HL-60/S4 treated with phorbol 12-myristate 13-acetate at 8.2 ng/mL for 4 days and 3 days (cell line): ENCODE measurements around the gene FBXO31.
"Not testable (repeated sequence)": the region's sequence is repeated elsewhere in the genome, so short reads cannot be mapped to it uniquely, and the experiment has no call there.

Source experiments
- in situ Hi-C: fragments of 300-500 bp; cut with MboI; formaldehyde crosslinking; loops from 2 replicates; pipeline ENCODE4 v1.15.0; 2022; ENCODE audit warnings: low sequenced_read_pairs

Gene FBXO31

DNA sequence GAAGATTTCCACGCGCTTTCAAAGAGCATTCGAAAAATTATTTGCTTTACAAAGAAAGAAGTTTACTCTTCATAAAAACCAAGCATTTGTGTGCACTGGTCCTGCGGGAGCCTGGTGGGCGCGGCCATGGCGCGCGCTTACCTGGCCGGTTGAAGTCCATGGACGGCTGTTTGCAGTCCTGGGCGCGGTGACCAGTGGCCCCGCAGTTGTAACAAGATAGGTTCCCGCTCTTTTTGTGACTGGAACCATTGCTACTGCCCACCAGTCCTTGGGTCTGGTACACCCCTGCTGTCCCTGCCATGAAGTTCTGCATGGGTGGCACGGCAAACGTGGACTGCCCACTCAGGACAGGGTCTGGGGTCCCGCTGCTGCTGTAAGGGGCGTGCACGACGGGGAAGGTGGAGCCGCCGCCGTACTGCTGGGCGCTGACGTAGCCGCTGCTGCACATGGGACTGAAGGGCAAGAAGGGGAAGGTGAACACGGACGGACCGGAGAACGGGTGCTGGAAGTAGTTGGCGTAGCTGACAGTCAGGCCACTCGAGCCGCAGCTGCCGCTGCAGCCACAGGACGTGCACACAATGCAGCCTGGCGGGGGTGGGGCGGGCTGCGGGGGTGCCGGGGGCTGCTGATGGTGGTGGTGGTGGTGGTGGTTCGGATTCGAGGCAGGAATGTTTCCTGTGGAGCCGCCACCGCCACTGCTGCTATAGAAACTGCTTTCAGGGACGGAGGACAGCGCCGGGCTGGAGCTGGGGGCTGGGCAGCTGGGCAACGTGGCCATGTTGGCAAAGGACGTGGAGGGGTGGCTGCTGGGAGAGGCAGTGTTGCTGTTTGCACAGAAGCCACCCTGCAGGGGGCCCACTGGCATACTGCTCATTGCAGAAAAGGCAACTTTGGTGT lies 28.0 kb upstream of the FBXO31 start:
- in situ Hi-C loops = no loop called here

DNA sequence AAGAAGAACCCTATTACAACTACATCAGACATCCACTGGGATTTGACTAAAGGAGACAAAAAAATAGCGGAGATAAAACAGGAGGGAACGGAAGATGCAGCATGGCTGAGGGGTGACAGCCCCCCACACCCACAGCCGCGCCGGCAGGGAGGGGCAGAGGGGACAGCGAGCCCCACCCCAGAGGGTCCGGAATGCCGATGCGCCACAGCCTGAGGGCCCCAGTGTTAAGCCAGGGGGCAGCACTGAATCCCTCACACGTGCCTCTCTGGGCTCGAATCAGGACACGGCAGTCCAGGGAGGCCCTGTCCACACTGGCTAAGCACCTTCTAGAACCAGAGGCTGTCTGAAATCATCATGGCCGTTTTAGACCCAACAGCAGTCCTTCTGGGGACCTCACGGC lies 27.4 kb upstream of the FBXO31 start:
- in situ Hi-C loops = no loop called here

DNA sequence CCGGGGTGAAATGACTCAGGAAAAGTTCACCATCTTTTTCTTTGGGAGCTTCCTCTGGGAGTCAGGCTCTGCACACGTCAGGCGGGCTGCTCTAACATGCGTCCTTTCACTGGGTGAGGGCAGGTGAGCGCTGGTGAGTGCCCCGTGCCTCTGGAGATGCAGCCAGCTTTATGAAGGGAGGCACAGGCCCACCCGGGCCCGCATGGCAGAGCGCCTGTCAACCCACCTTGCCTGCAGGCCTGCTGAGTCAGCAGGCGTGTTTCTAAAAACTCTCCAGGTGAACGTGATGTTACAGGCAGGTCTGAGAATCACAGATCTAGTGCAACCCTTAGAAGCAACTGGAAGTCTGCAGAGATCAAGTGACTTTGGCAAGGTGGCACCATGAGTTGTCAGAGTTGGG lies 27.0 kb upstream of the FBXO31 start:
- in situ Hi-C loops = no loop called here

DNA sequence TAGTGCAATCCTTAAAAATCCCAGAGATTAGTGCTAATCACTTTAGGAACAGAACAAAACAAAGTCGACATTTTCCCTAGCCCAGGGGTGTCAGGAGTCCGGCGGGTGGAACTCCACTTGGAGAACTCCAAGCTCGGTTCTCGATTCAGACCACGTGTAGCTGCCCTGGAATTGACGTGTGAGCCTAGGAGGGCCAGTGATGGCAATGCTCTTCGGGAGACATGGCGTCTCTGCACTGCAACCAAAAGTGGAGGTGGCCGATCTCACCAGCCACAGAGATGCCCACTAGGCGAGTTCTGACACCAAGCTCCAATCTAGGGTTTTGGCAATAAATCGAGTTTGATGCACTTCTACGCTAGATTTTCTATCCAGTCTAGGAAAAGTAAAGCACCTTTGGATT lies 26.2 kb upstream of the FBXO31 start:
- in situ Hi-C loops = no loop called here

DNA sequence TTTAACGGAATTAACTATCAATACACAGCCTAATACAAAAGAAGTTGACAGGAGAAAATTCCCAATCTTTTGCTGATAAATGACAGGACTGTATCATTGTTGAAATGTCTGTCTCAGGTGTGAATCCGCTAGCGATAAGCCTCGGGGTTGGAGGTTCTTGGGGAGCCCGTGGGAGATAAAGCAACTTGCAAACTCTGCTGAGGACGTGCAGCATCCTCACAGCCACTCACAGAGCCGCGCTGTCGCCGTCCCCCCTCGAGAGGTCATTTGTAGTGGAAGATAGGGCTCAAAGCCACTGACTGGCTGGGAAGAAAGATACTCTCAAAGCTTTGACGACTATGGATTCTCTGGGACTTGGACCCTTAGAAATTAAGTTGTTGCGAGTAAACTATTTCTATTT lies 25.6 kb upstream of the FBXO31 start:
- in situ Hi-C loops = no loop called here

DNA sequence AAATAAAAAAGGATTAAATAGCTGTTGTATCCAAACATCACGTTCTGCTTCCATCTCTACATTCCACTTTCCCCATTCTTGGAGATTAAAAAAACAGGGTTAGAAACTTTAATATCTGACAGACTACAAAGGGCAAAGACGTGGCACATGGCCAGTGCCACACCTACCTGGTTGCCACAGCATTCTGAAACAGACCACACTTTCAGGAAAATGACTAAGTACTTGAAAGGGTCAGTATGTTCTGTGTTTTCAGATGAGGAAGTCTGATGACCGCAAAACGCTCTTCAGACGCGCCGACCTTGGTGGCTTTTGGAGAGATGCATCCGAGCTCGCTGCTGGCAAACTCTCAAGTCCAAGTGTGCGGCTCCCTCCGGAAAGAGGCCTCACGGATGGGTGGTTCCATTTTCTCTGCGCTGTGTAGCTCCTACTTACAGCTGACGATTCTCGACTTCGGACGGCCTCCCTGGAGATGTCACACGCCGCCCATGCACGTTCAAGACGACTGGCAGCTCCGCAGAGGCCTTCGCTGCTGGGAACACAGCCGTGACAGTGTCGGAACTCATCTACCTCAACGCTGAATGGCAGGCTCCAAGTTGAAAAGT lies 24.0 kb upstream of the FBXO31 start:
- in situ Hi-C loops = no loop called here

DNA sequence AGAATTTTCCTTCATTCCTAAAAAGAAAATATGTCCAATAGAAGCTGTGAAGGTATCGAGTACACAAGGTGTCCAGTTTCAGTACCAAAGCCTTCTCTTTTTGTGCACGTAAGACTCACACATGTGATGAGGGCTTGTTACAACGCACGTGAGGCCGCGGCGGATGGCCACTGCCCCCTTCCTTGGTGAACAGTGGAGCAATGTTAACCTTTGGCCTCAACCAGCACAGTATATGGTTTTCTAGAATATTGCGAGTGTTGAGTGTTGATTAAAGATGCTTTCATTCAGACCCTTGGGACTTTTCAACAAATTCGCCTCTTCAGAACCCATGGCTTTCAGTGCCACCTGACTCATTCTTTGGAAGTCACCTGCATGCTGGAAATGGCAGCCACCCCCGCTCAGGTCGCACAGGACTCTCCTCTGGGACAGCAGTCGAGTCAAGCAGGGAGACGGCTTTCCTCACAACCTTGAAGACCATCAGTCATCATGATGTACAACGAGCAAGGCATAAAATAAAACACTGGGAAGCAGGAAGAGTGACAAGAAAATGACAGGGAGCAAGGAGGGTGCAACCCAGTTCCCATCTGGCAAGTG lies 23.0 kb upstream of the FBXO31 start:
- in situ Hi-C loops = no loop called here

DNA sequence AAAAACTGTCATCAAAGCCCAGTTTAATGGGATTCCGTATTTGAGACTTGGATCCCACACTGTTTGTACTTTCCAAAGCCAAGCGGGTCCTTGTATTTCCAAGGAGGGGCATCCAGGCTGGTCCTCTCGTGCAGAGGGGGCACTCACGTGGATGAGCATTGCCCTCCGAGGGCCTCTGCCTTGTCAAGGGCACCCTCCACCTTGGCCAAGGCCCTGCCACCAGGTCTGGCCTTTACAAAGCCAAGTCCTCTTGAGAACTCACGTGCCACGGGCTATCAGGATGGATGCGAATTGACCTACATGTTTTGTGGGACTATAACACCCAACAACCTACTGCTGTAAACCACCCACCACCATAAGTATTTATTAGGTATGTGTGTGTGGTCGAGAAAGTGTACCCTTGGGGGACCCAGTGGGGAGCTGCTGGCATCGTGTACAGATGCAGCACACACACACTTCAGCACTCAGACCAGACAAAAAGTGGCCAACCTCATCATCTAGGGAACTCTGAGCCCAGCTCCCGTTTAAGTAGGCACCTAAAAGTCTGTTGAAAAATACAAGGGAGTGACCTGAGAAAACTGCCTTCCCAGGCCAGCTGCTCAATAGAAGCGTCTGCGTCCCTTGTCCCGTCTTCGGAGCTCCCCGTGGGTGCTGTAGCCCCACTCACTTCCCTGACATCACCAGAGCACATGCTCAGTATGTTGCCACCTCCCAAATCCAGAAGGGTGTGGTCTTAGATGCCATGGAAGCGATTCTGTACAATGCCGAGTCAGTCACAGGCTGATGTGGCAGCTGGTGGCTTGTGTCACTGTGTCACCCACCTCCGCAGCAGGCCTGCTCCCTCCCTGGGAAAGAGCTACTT lies 21.4 kb upstream of the FBXO31 start:
- in situ Hi-C loops = no loop called here

DNA sequence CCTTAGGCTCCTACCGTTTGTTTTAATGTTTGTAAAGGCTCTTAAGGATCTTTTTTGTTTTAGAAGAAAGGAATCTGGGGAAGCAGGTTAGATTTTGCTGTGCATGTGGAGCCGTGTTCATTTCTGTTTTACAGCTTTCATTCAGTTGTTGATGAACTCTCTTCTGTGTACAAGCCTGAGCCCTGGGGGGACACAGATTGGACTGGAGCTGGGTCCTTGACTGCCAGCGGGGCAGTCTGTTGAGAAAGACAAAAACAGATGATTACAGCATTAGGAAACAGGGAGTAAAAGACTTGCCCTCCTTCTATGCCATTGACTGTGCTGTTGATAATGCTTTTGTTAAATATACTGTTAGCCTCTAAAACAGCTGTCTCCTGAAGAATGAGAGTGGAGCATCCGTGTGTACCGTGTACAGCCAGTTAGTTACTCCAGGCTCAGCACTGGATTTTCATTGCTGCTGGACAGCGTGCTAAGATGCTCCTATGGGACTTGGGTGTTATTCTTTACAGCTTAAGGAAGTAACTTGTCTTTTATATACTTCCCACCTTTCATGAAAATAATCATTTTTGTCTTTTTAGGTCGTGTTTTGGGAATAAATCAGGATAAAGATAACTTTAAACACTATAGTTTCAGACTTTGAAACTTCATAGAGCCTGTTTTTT lies 11.7 kb upstream of the FBXO31 start:
- in situ Hi-C loops = no loop called here

DNA sequence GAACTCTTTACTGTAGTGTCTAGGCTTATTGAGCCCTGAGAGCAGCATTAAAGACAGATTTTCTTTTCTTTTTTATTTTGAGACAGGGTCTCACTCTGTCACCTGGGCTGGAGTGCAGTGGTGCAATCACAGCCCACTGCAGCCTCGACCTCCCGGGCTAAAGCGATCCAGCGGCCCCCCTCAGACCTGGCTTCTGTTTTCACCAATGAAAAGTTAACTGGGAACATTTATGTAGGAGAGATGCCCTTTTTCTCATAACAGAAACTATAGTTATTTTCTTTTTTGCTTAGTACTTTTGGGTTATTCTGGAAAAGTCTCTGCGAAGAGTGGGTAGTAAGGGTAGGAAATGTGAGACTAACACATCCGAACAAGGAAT lies 10.1 kb upstream of the FBXO31 start:
- in situ Hi-C loops = no loop called here

DNA sequence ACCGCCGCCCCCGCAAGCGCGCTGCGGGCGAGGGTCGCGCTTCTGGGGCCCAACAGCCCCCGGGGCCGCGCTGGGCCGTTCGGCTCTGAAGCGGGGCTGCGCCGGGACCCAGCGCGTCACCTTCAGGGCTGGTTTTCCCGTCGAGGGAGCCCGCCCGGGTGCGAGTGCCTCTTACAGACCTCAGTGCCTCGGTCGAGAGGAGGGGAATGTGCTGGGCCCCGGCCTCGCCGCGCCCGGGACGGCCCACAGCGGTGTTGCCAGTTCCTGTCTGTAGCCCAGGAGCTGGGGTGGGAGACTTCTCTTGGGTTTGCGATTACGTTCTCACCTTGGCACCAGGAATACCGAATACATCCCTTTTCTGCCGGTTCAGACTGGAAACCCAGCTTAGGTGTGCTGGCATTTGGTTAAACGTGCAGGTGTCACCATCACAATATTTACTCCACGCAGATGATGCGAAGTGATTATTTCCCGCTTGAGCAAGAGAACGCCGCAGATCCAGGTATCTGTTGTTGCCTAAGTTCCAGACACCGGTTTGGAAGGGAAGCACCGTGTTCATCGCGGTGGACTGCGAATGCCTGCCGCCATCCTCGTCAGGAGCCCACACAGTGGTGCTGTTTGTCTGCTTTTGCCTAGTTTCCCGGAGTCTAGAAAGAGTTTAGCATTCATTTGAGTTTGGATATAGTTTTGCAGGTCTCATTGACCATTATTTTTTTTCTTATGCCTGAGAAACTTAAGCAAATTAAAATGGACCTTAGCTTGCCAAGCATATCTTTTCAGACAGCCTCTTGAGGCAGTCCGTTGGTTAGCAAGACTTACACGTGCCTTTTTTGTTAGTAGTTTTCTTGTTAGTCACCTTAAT lies 9.5 kb upstream of the FBXO31 start:
- in situ Hi-C loops = no loop called here

DNA sequence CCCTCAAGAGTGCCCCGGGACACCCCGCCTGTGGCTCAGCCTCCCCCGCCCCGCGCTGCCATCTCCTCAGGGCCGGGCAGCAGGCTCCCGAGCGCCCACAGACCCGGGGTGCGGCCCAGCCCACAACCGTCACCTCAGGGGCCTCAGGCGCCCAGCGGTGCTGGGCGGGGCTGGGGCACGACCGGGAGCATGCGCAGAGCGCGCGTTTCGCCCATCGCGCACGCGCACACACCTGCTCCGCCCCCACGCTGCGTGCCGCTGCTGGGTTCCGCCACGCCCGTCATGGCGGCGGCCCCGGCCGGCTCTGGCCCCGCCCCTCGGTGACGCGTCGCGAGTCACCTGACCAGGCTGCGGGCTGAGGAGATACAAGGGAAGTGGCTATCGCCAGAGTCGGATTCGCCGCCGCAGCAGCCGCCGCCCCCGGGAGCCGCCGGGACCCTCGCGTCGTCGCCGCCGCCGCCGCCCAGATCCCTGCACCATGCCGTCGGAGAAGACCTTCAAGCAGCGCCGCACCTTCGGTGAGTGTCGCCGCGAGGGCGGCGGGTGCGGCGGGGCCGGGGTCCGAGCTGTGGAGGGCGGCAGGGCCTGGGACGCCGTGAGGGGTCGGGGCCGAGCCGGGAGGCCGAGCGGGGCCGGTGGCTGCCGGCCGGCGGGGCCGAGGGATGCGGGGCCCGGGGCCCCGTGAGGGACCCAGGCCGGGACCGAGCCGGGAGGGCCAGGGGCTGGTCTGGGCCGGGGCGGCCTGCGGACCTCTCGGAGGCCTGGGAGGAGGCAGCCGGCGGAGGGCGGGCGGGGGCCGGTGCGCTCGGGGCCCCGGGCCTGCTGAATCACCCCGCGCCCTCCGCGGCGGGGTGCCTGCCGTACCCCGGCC lies 8.6 kb upstream of the FBXO31 start, which contains the start of gene MAP1LC3B:
TSS of gene MAP1LC3B (plus strand) at position 387 of the 871 bp plus-strand sequence. CDS start at position 479, 92 bp downstream.
- in situ Hi-C loops = no loop called here

DNA sequence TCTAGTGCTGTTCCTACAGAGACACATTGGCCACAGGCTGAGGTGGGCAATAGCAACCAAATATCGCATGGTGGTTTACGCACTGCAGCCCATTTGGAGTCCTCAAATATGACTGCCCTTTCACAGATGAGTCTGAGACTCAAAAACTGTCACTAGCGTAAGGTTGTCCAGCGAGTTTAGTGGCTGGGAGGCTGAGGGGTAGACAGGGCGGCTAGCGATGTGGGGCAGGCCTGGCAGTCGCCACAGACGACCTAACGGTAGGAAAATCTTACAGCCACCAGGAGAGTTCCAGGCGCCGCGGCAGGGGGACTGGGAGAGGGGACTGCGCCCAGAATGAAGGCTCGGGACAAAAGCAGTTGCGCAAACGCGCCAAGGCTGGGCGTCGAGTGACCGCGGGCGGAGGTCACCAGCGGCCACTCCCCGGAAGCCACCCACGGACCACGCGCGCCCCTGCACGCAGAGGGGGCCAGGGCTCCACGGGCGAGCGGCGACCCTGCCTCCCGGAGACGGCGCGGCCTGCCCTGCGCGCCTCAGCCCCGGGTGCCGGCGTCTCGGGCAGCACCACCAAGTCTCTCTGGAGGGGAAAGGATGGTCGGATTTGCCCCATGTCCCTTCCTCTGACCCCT lies 7.9 kb upstream of the FBXO31 start:
- in situ Hi-C loops = no loop called here

DNA sequence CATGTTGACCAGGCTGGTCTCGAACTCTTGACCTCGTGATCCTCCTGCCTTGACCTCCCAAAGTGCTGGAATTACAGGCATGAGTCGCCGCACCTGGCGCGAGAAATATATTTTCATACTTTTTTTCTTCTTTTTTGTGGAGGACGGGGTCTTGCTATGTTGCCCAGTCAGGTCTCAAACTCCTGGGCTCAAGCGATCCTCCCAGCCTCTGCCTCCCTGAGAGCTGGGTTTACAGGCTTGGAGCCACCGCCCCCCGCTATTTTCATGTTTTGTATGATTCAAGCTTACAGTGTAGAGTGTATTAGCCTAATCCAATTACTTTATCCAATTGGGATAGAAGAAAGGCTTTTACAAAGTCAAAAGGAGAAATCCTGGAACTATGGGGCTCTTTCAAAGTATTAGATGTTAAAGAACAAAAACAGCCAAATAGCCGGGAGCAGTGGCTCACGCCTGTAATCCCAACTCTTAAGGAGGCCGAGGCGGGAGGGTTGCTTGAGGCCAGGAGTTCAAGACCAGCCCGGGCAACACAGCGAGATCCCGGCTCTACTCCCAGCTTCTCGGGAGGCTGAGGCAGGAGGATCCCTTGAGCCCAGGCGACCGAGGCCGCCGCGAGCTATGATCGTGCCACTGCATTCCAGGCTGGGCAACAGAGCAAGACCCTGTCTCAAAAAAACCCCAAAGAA lies 7.2 kb upstream of the FBXO31 start:
- in situ Hi-C loops = no loop called here

DNA sequence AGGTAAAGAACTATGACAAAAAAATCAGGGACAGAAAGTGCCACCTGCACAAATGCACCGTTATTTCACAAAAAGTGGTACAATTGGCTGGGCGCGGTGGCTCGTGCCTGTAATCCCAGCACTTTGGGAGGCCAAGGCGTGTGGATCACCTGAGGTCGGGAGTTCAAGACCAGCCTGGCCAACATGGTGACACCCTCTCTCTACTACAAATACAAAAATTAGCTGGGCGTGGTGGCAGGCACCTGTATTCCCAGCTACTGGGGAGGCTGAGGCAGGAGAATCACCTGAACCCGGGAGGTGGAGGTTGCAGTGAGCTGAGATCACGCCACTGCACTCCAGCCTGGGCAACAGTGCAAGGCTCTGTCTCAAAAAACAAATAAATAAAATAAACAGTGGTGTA lies 6.3 kb upstream of the FBXO31 start:
- in situ Hi-C loops = not testable (repeated sequence)

DNA sequence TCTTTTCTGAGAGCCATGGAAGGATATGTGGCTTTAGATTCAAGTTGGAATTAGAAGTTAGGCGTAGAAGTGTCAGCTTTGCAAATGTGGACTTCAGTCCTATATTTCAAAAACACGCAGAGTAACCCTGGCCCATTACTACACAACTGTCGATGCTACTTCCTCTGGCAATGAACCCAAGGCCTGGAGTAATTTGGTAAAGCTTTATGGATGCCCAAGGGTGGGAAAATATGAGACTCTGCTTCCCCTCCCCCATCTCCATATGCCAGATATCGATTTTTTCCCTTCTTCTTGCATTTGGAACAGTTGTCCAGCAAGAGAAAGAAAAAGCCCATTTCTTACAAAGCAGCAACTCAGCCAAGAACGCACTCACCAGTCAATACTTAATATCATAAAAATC lies 5.7 kb upstream of the FBXO31 start:
- in situ Hi-C loops = no loop called here

DNA sequence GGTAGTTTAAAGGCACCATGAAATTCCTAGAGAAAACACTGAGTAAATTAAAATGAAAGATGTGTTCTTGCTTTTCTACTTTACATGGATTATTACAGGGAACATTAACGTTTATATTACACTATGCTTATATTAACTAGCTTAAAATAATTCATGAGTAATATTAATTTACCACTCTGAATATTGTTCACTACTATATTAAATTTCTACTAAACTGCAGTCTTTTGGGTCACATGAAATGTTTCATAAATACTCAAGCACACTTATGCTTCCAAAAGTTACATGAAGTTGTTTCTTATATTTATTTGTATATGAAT lies 5.2 kb upstream of the FBXO31 start:
- in situ Hi-C loops = no loop called here
